Sigmoid colon (tissue), 7 donors: ENCODE data around the gene WASF3. TPM values are rescaled to one million over a fixed set of nuclear protein-coding genes. Genes with fewer than 3 reads are reported as not detected.

Experiments used
- DNase-seq: peaks from one replicate; pipeline ENCODE4 v3.0.0-alpha.2; 2019
- H3K27ac ChIP-seq, 4 donors: fragments of 200-600 bp; sonication (generic); one replicate each; pipeline ENCODE4 v1.5.1; 2016 to 2019; ENCODE audit warnings: mild to moderate bottlenecking in 1 of 4
- H3K27me3 ChIP-seq, 3 donors: fragments of 200-600 bp; sonication (generic); one replicate each; pipeline ENCODE4 v1.5.1; 2019; ENCODE audit warnings: mild to moderate bottlenecking in 1 of 3
- H3K36me3 ChIP-seq, 4 donors: fragments of 200-600 bp; sonication (generic); one replicate each; pipeline ENCODE4 v1.5.1; 2016 to 2019
- H3K4me1 ChIP-seq, 4 donors: fragments of 200-600 bp; sonication (generic); one replicate each; pipeline ENCODE4 v1.5.1; 2017 to 2019
- H3K4me3 ChIP-seq, 4 donors: fragments of 200-600 bp; sonication (generic); one replicate each; pipeline ENCODE4 v1.5.1; 2017 to 2019; ENCODE audit warnings: mild to moderate bottlenecking in 2 of 4, moderate library complexity in 1 of 4
- H3K9me3 ChIP-seq, 4 donors: fragments of 200-600 bp in 3 of 4; sonication (generic) in 3 of 4; one replicate each; pipeline versions ENCODE4 v1.5.1 to v1.6.1; 2013 to 2019
- CTCF ChIP-seq, 4 experiments: fragments of 450-650 bp in 3 of 4; fragments of 200-600 bp in 1 of 4; IDR thresholded peaks; one replicate each; pipeline ENCODE4 v1.5.1; 2016 to 2019; ENCODE audit warnings: antibody characterized with exemption in 4 of 4, mild to moderate bottlenecking in 3 of 4, moderate library complexity in 2 of 4
- EP300 ChIP-seq, 4 donors: sonication (generic); formaldehyde crosslinking; IDR thresholded peaks; one replicate each; pipeline ENCODE4 v1.6.1; 2017; ENCODE audit warnings: antibody characterized with exemption in 4 of 4
- POLR2A ChIP-seq, 2 donors: fragments of 450-650 bp; IDR thresholded peaks; one replicate each; pipeline ENCODE4 v1.6.1; 2016; ENCODE audit warnings: antibody characterized with exemption in 2 of 2, mild to moderate bottlenecking in 2 of 2, moderate library complexity in 2 of 2
- POLR2AphosphoS5 ChIP-seq, 4 donors: sonication (generic); formaldehyde crosslinking; IDR thresholded peaks; one replicate each; pipeline ENCODE4 v1.6.1; 2017; ENCODE audit warnings: antibody characterized with exemption in 4 of 4
- WGBS, 2 donors: extraction: QIAGEN DNeasy Blood & Tissue Kit; methylation state at CpG; one replicate each; pipeline ENCODE4 v1.1.7; 2013; 5-methylcytosine and 5-hydroxymethylcytosine counted together
- intact Hi-C: fragments of 100-400 bp; cut with DNase I; formaldehyde crosslinking; loops from one replicate; pipeline ENCODE4 v1.15.1; 2023
- polyA plus RNA-seq, 3 donors: library from polyadenylated mRNA; stranded (reverse); fragments of 200-250 nt; gene quantifications; one replicate each; pipeline ENCODE4 v1.2.3, GENCODE V29; 2013
- total RNA-seq, 4 donors: library from RNA; depleted of rRNA; stranded (reverse); fragments of >200 nt; gene quantifications; one replicate each; pipeline ENCODE4 v1.1.0, GENCODE V29; 2016
- donor health status: healthy with polysubstance abuse.
- donor health status: Bipolar disorder and iron deficiency.
- donor health status: healthy.

Gene WASF3
- total and polyA plus RNA-seq, 7 donors, result 0.92 to 17.1 (median 12.4) TPM

- Histone ChIP-seq H3K4me3 (no peak overlapping the region), H3K27me3 (no peaks in the 10 kb centered on the region), H3K9me3 (no peaks in the 10 kb centered on the region), H3K4me1 (no peaks in the 10 kb centered on the region), H3K36me3 (no peaks in the 10 kb centered on the region), H3K27ac (no peak overlapping the region)
- TF ChIP-seq POLR2A (IDR thresholded peaks at IDR 0.05) (no peak), POLR2AphosphoS5 (IDR thresholded peaks at IDR 0.05) (no peak), CTCF (IDR thresholded peaks at IDR 0.05) (no peak), EP300 (IDR thresholded peaks at IDR 0.05) (no peak)
- WGBS, 2 donors, result 82 to 84% methylated on average over 3 of the region's 3 CpGs
- no peak for DNase-seq
- intact Hi-C loops, result no loop called here
Measured at GRCh38 chr13:26727122-26727521, 169.6 kb downstream of the WASF3 start.

- Histone ChIP-seq H3K4me1 (no peaks in the 10 kb centered on the region), H3K27ac (no peak overlapping the region), H3K27me3 (no peaks in the 10 kb centered on the region), H3K36me3 (no peaks in the 10 kb centered on the region), H3K9me3 (no peaks in the 10 kb centered on the region), H3K4me3 (no peak overlapping the region)
- TF ChIP-seq EP300 (IDR thresholded peaks at IDR 0.05), result no peak
- no peak for TF ChIP-seq CTCF (IDR thresholded peaks at IDR 0.05)
- no peak for TF ChIP-seq POLR2AphosphoS5 (IDR thresholded peaks at IDR 0.05)
- no peak for TF ChIP-seq POLR2A (IDR thresholded peaks at IDR 0.05)
- intact Hi-C loops, result no loop called here
- no peak for DNase-seq
Measured at GRCh38 chr13:26727633-26728032, 170.2 kb downstream of the WASF3 start.

GRCh38 chr13:26735677-26736076, 178.2 kb downstream of the WASF3 start:
- 76 to 77% methylated on average over 9 of the region's 9 CpGs for WGBS, 2 donors
- intact Hi-C loops, result no loop called here

More at GRCh38 chr13:26735677-26736076, 178.2 kb downstream of the WASF3 start:
- TF ChIP-seq EP300 (IDR thresholded peaks at IDR 0.05) (no peak), CTCF (IDR thresholded peaks at IDR 0.05) (no peak)
- no peak for DNase-seq
- Histone ChIP-seq H3K9me3 (no peaks in the 10 kb centered on the region), H3K27ac (no peak overlapping the region), H3K4me3 (no peak overlapping the region), H3K27me3 (peaks cover 0 to 14% (median 0%) of the 10 kb centered on the region in 3 donors), H3K4me1 (no peaks in the 10 kb centered on the region), H3K36me3 (no peaks in the 10 kb centered on the region)

Other genes with a start within 250 kb of the WASF3 start
- under 1 TPM in 3 of 4 donors, not detected in 1; under 0.01 to 0.16 (median 0.14) TPM for gene GPR12, start 203.1 kb downstream of the WASF3 start, total RNA-seq
- gene GPR12, start 203.1 kb downstream of the WASF3 start, polyA plus RNA-seq, result under 1 TPM in 1 of 3 donors, not detected in 2; 0.03 TPM